H1 (cell line): ENCODE data around the gene KIF5A. TPM values are rescaled to one million over a fixed set of nuclear protein-coding genes. Genes with fewer than 3 reads are reported as not detected.

ENCODE experiments used
- BRCA1 ChIP-seq: IDR thresholded peaks from 2 replicates; pipeline ENCODE4 v1.6.1; 2012; ENCODE audit warnings: low read depth, low read length, improper control_type of control experiment
- GTF2F1 ChIP-seq: IDR thresholded peaks from 2 replicates; pipeline ENCODE4 v1.6.1; 2012; ENCODE audit warnings: low read depth, low read length, improper control_type of control experiment, borderline replicate concordance
- NANOG ChIP-seq: IDR thresholded peaks from 2 replicates; pipeline ENCODE4 v1.6.1; 2011; ENCODE audit warnings: low read length, low read depth, mild to moderate bottlenecking, inconsistent platforms; ENCODE audit not compliant: insufficient read depth, poor library complexity, severe bottlenecking
- SP1 ChIP-seq: IDR thresholded peaks from 2 replicates; pipeline ENCODE4 v1.6.1; 2011; ENCODE audit warnings: low read depth, low read length
- SP2 ChIP-seq: IDR thresholded peaks from 2 replicates; pipeline ENCODE4 v1.6.1; 2012; ENCODE audit warnings: mild to moderate bottlenecking, low read length, inconsistent platforms
- TCF12 ChIP-seq: IDR thresholded peaks from 2 replicates; pipeline ENCODE4 v1.6.1; 2011; ENCODE audit warnings: low read depth, mild to moderate bottlenecking, low read length
- polyA plus RNA-seq, 7 experiments: library from polyadenylated mRNA; depleted of rRNA in 3 of 7; stranded (reverse) in 5 of 7; unstranded in 2 of 7; fragments of >200 nt in 5 of 7; fragments of 200-250 nt in 2 of 7; gene quantifications; 1 replicate in 5 of 7; 2 replicates in 1 of 7; 4 replicates in 1 of 7; pipeline versions ENCODE4 v1.2.1 to v1.2.3, GENCODE V29; 2011 to 2013; ENCODE audit warnings: missing spikeins in 2 of 7, mixed read lengths in 2 of 7
- total RNA-seq: library from RNA; stranded (reverse); fragmentation: NEBNext Ultra II Directional; extraction: Animal tissue kit (Norgen Biotek cat#: 25700); gene quantifications from 2 replicates; pipeline ENCODE4 v1.2.1, GENCODE V29; 2021

Gene KIF5A
- total and polyA plus RNA-seq, 2 of the 8 experiments (the other 6 are each of a cell fraction or from before 2014, with no cell fraction given) = 10.7 to 21.9 TPM

GRCh38 chr12:57629897-57630471 lies 80.1 kb downstream of the KIF5A start (continued):
- TF ChIP-seq SP2 (no peak), NANOG (no peak), BRCA1 (no peak), TCF12 (no peak), GTF2F1 (no peak), SP1 (no peak)
